GM18867 (cell line): ENCODE data around the gene CYP21A2.
"Not testable (repeated sequence)": the region's sequence is repeated elsewhere in the genome, so short reads cannot be mapped to it uniquely, and the experiment has no call there.

Experiments used
- ATAC-seq: cut with Tn5 transposase; IDR thresholded peaks from one replicate; pipeline ENCODE4 v1.9.1; 2021; ENCODE audit warnings: mild to moderate bottlenecking, moderate library complexity; ENCODE audit not compliant: unreplicated experiment

Gene CYP21A2

DNA sequence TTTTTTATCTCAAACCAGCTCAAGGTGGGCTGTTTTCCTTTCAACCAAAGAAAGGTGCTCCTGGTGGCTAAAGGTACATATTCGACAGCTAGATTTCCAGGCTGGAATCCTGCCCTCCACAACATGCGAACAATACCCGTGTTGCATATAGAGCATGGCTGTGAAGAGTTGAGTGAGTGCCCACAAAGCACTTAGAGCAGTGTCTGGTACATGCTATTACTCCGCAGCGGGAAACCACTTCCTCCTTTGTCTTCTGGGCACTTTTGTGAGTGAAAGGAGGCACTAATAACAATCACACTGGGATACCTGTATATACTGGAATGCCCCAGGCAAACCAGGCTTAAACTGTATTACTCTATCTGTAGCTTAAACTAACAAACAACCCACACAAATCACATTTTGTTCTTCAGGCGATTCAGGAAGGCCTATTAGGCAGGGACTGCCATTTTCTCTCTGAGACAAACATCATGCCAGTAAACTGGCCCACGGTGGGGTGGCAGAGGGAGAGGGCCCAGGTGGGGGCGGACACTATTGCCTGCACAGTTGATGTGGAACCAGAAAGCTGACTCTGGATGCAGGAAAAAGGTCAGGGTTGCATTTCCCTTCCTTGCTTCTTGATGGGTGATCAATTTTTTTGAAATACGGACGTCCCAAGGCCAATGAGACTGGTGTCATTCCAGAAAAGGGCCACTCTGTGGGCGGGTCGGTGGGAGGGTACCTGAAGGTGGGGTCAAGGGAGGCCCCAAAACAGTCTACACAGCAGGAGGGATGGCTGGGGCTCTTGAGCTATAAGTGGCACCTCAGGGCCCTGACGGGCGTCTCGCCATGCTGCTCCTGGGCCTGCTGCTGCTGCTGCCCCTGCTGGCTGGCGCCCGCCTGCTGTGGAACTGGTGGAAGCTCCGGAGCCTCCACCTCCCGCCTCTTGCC is at the start of gene CYP21A2:
TSS of gene CYP21A2 (plus strand) at position 818 of the 927 bp plus-strand sequence. CDS start at position 826, 8 bp downstream.
- not testable (repeated sequence) for ATAC-seq

DNA sequence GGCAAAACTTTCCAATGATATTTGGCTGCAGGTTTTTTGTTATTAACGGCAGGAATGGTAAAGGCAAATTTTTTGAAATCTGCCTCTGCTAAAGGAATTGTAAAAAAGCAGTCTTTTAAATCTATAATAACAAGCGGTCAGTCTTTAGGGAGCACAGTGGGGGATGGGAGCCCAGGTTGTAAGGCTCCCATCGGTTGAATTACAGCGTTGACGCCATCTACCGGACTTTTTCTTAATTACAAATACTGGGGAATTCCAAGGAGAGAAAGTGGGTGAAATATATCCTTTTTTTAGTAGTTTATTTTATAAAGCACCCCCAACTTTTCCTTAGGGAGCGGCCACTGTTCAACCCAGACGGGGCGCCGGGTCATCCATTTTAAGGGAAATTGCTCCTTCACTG is 48.9 kb upstream of the CYP21A2 start:
- ATAC-seq = not testable (repeated sequence)

DNA sequence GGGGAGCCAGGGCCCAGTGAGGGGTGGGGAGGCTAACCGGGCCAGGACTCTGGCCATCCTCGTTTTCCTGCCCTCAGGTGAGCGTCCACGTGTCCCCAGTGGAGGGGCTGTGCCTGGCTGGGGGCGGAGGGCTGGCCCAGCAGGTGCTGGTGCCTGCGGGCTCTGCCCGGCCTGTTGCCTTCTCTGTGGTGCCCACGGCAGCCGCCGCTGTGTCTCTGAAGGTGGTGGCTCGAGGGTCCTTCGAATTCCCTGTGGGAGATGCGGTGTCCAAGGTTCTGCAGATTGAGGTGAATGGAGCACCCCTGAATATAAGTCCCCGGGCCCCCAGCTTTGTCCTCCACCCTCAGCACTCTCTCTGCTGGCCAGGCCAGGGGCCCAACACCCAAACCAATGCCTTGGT is 43.8 kb upstream of the CYP21A2 start:
- not testable (repeated sequence) for ATAC-seq

DNA sequence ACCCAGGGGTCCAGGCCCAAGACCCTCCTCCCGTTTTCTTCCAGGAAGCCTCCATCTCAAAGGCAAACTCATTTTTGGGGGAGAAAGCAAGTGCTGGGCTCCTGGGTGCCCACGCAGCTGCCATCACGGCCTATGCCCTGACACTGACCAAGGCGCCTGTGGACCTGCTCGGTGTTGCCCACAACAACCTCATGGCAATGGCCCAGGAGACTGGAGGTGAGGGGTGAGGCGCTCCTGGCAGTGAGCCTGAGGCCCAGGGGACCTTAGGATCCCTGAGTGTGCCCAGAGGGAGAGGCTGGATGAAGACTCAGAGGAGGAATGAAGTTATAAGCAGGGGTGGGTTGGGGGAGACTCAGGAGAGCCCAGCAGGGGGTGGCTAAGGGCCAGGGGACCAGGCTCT is 41.8 kb upstream of the CYP21A2 start:
- ATAC-seq = not testable (repeated sequence)

DNA sequence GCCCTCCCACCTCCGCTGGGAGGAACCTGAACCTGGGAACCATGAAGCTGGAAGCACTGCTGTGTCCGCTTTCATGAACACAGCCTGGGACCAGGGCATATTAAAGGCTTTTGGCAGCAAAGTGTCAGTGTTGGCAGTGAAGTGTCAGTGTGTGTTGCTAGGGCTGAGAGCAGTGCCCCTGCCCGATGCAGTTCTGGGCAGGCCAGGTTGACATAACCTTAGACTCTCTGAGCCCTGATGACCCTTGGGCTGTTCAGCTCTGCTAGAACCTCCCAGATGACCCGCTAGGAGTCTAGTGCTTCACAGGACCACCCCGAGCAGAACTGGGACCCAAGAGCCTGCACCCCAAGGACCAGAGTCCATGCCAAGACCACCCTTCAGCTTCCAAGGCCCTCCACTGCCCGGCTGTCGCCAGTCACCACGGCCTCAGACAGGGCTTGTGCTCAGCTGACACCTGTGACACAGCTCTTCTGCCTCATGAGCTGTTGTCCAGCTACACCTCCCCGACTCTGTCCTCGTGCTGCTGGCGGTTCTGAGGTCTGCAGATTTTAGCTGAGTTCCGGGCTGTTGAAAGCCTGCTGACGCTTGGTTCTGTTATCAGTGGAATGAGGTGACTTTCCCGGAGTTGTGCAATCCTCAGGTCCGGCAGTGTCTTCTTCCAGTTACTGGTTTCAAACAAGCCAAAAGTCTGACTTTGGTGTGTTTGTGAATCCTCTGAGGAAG is 35.5 kb upstream of the CYP21A2 start:
- not testable (repeated sequence) for ATAC-seq

DNA sequence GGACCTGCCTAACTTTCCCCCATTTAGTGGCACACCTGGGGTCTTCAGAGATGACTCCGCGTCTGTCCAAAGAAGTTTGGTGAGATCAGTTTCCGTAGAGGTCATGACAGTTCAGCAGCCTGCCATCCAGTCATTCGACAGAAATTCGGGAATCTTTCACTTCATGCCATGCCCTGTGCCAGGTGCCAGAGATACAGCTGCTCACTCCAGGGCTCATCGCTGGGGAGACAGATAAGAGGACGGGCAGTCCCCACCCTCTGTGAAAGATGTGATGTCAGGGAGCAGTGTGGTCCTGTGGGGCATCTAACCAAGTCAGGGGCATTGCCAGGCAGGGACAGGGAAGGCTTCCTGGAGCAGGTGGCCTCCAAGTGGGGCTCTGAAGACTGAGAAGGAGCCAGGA is 34.9 kb upstream of the CYP21A2 start:
- not testable (repeated sequence) for ATAC-seq

DNA sequence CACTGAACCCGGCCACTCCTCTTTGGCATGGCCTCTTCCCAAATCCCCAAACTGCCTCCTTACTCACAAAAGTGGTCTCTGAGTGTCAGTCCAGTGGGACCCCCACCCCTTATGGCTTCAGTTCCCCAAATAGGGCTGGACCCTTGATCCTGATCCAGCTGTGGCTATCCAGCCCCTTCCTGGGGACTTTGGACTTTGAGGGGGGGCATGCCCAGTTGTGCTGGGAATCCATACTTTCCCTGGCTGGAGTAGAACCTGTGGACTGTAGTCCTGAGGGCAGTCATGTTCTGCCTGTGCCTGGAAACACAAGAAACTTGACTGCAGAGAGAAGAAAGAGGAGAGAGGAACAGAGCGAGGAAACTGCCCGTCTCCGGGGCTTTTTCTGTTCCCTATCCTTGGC is 33.8 kb upstream of the CYP21A2 start:
- not testable (repeated sequence) for ATAC-seq

DNA sequence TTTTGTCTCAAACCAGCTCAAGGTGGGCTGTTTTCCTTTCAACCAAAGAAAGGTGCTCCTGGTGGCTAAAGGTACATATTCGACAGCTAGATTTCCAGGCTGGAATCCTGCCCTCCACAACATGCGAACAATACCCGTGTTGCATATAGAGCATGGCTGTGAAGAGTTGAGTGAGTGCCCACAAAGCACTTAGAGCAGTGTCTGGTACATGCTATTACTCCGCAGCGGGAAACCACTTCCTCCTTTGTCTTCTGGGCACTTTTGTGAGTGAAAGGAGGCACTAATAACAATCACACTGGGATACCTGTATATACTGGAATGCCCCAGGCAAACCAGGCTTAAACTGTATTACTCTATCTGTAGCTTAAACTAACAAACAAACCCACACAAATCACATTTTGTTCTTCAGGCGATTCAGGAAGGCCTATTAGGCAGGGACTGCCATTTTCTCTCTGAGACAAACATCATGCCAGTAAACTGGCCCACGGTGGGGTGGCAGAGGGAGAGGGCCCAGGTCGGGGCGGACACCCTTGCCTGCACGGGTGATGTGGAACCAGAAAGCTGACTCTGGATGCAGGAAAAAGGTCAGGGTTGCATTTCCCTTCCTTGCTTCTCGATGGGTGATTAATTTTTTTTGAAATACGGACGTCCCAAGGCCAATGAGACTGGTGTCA is 33.2 kb upstream of the CYP21A2 start:
- ATAC-seq = not testable (repeated sequence)

DNA sequence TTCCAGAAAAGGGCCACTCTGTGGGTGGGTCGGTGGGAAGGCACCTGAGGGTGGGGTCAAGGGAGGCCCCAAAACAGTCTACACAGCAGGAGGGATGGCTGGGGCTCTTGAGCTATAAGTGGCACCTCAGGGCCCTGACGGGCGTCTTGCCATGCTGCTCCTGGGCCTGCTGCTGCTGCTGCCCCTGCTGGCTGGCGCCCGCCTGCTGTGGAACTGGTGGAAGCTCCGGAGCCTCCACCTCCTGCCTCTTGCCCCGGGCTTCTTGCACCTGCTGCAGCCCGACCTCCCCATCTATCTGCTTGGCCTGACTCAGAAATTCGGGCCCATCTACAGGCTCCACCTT is 32.7 kb upstream of the CYP21A2 start:
- ATAC-seq = not testable (repeated sequence)

DNA sequence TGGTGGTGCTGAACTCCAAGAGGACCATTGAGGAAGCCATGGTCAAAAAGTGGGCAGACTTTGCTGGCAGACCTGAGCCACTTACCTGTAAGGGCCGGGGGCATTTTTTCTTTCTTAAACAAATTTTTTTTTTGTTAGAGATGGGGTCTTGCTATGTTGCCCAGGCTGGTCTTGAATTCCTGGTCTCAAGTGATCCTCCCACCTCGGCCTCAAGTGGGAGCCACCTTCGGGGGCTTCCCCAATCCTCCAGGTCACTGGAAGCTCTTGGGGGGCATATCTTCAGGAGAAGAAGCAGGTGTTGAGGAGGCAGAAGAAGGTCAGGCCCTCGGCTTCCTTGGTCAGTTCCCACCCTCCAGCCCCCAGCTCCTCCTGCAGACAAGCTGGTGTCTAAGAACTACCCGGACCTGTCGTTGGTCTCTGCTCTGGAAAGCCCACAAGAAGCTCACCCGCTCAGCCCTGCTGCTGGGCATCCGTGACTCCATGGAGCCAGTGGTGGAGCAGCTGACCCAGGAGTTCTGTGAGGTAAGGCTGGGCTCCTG is 32.2 kb upstream of the CYP21A2 start:
- ATAC-seq = not testable (repeated sequence)

DNA sequence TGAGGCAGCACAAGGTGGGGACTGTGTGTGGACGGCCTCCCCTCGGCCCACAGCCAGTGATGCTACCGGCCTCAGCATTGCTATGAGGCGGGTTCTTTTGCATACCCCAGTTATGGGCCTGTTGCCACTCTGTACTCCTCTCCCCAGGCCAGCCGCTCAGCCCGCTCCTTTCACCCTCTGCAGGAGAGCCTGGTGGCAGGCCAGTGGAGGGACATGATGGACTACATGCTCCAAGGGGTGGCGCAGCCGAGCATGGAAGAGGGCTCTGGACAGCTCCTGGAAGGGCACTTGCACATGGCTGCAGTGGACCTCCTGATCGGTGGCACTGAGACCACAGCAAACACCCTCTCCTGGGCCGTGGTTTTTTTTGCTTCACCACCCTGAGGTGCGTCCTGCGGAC is 31.1 kb upstream of the CYP21A2 start:
- not testable (repeated sequence) for ATAC-seq

DNA sequence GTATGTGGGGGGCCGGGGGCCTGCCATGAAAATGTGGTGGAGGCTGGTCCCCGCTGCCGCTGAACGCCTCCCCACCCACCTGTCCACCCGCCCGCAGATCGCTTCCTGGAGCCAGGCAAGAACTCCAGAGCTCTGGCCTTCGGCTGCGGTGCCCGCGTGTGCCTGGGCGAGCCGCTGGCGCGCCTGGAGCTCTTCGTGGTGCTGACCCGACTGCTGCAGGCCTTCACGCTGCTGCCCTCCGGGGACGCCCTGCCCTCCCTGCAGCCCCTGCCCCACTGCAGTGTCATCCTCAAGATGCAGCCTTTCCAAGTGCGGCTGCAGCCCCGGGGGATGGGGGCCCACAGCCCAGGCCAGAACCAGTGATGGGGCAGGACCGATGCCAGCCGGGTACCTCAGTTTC is 30.2 kb upstream of the CYP21A2 start:
- not testable (repeated sequence) for ATAC-seq

DNA sequence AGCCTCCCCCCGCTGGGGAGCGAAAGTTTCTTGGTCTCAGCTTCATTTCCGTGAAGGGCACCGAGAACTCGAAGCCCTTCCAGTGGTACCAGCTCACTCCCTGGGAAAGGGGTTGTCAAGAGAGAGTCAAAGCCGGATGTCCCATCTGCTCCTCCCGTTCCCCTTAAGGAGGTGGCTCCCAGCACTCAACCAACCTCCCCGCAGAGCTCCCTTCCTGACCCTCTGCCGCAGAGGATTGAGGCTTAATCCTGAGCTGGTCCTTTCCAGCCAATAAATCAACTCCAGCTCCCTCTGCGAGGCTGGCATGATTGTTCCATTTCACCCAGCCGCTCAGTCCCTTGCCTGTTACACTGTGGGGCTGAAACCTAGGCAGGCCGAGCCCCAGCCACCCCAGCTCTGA is 29.6 kb upstream of the CYP21A2 start:
- ATAC-seq = not testable (repeated sequence)

DNA sequence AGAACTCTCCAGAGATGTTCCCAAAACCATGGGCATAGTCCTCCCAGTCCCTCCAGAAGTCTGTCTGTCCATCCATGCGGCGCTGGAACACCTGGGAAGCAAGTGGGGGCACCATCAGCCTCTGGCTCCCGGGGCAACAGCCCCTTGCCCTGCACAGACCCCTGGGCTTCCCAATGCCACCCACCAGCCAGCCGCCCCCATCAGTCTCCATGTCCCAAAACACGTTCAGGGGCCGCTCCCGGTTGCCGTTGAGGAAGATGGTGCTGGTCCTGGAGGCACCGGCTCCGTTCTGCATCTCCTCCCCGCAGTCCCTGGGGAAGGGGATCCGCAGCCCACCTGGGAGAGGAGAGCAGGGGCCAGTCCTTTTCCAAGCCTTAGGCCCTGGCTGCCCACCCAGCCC is 28.7 kb upstream of the CYP21A2 start:
- ATAC-seq = not testable (repeated sequence)

DNA sequence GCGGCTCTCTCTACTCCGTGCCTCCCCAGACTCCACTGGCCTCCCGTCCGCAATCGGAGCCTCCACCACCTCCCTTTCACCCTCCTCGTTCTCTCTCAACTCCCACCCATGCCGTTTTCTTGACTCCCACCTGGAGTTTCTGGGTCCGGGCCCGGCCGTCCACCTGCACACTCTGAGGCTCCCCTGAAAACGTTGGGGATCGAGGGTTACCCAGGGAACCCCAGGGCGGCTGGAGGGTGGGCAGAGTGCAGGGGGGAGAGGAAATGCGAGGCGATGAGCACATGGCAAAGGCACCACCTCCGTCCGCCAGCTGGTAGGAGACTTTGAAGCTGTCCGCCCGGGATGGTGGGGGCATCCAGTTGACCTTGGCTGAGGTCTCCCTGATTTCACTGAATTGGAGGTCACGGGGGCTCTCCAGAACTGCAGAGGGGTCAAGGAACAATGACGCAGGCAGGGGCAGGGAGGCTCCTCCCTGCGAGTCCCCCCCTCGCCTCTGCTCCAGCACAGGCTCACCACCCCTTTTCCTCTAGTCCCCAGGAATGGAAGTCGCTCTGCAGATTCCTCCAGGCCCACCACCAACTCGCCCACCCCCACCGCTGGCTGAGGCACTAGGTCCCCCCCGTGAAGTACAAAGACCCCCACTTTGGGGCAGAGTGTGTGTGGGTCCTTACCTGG is 27.2 kb upstream of the CYP21A2 start:
- ATAC-seq = not testable (repeated sequence)

DNA sequence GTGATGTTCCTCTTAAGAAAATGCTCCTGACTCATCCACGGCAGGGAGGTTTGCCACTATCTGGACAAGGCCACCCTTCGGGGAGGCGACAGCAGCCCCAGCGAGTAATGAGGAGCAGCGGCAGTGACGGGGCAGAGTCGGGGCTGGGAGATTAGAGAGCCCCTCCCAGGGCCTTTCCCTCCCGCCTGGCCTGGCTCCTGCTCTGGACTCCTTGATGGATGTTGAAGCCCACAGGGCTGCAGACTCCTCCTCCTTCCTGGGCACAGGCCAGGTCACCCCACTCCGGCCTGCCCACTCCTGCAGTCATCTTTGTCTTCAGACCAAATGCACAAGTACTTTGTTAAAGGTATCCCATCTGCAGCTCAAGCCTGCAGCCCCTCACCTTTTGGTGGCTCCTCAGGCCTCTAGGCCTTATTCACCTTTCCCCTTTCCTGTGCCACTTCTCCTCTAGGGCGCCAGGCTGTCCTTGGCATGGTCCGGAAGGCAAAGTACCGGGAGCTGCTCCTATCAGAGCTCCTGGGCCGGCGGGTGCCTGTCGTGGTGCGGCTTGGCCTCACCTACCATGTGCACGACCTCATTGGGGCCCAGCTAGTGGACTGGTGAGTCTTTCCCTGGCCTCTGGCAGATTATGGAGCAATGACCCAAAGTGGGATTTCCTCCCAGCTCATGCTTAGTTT is 25.1 kb upstream of the CYP21A2 start:
- ATAC-seq = not testable (repeated sequence)

DNA sequence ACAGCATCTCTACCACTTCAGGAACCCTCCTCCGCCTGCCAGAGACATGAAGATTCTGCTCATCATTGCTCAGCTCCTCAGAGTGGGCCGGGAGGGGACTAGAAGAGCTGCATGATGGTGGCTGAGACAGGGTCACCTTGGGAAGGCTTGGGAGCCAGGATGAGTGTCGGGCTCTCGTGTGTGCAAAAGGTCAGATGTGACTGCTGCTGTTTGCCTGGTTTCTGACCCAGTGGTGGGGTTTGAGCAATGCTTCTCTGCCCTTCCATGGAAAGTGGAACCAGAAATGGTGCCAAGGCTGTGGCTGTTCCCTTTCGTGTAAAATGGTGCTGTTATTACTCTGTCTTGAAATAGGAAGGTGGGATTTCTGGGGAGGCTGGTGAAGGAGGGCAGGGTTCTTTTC is 24.5 kb upstream of the CYP21A2 start:
- not testable (repeated sequence) for ATAC-seq

DNA sequence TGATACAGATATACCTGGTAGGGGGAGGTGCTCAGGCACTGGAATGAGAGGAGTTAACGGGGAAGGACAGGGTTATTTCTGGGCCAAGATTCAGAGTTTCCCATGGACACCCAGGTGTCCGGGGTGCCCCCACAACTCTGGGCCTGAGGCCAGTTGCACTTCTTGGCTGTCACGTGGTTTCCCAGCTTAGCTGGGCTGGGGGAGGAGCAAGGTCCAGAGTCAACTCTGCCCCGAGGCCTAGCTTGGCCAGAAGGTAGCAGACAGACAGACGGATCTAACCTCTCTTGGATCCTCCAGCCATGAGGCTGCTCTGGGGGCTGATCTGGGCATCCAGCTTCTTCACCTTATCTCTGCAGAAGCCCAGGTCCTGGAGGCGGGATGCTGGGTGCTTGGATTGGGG is 23.7 kb upstream of the CYP21A2 start, which contains the start of gene C4B:
TSS of gene C4B (plus strand) at position 249 of the 400 bp plus-strand sequence. CDS start at position 300, 51 bp downstream.
- ATAC-seq = not testable (repeated sequence)

DNA sequence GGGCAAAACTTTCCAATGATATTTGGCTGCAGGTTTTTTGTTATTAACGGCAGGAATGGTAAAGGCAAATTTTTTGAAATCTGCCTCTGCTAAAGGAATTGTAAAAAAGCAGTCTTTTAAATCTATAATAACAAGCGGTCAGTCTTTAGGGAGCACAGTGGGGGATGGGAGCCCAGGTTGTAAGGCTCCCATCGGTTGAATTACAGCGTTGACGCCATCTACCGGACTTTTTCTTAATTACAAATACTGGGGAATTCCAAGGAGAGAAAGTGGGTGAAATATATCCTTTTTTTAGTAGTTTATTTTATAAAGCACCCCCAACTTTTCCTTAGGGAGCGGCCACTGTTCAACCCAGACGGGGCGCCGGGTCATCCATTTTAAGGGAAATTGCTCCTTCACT is 16.1 kb upstream of the CYP21A2 start:
- not testable (repeated sequence) for ATAC-seq

DNA sequence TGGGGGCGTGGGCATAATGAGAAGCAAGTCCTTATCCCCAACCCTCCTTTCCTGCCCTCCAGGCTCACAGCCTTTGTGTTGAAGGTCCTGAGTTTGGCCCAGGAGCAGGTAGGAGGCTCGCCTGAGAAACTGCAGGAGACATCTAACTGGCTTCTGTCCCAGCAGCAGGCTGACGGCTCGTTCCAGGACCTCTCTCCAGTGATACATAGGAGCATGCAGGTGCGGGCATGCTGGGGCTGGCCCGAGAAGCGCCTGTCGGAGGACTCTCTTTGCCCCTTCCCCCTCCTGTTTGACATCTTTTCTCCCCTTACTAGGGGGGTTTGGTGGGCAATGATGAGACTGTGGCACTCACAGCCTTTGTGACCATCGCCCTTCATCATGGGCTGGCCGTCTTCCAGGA is 9.6 kb upstream of the CYP21A2 start:
- ATAC-seq = not testable (repeated sequence)
